ENCODE results near the gene SIGLEC9. TPM values are rescaled to one million over a fixed set of nuclear protein-coding genes. Genes with fewer than 3 reads are reported as not detected.

The SIGLEC9 gene
- total and polyA plus RNA-seq, 2 of the 8 experiments (the other 6 are each of a cell fraction or from before 2014, with no cell fraction given) = not detected

DNA sequence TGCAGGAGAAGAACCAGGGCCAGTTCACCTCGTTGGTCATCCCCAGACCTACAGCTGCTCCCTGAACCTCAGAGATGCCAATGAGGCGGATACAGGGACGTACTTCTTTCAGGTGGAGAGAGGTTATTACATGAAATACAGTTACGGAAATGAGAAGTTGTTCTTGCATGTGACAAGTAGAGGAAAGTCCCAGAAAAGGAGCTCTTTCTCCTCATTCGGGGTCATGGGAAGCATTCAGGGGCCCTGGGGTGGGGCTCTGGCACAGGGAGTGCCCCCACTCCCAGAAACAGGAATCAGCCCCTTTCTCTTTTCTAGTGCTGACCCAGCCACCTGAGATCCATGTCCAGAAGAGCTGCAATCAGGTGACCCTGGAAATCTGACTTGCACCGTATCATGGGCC is 4.5 kb upstream of the SIGLEC9 start (continued):
- no peak for TF ChIP-seq EP300 (IDR thresholded peaks at IDR 0.05; ENCODE audit: borderline replicate concordance in 1 of 2, low read depth in 2 of 2, low read length in 2 of 2)

All from H1 (cell line).